Activated CD4-positive, alpha-beta T cell treated with anti-CD3 and anti-CD28 coated beads for 24 hours (primary cell): ENCODE data around the gene HMOX1.
A peak's percentile ranks its signal among the peaks of the same experiment; 100 is the strongest.

Experiments
- DNase-seq, 2 donors: peaks; one replicate each; pipeline ENCODE4 v3.0.0-alpha.2; 2020; ENCODE audit warnings: low read depth in 2 of 2

HMOX1 gene, protein sequence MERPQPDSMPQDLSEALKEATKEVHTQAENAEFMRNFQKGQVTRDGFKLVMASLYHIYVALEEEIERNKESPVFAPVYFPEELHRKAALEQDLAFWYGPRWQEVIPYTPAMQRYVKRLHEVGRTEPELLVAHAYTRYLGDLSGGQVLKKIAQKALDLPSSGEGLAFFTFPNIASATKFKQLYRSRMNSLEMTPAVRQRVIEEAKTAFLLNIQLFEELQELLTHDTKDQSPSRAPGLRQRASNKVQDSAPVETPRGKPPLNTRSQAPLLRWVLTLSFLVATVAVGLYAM

DNA sequence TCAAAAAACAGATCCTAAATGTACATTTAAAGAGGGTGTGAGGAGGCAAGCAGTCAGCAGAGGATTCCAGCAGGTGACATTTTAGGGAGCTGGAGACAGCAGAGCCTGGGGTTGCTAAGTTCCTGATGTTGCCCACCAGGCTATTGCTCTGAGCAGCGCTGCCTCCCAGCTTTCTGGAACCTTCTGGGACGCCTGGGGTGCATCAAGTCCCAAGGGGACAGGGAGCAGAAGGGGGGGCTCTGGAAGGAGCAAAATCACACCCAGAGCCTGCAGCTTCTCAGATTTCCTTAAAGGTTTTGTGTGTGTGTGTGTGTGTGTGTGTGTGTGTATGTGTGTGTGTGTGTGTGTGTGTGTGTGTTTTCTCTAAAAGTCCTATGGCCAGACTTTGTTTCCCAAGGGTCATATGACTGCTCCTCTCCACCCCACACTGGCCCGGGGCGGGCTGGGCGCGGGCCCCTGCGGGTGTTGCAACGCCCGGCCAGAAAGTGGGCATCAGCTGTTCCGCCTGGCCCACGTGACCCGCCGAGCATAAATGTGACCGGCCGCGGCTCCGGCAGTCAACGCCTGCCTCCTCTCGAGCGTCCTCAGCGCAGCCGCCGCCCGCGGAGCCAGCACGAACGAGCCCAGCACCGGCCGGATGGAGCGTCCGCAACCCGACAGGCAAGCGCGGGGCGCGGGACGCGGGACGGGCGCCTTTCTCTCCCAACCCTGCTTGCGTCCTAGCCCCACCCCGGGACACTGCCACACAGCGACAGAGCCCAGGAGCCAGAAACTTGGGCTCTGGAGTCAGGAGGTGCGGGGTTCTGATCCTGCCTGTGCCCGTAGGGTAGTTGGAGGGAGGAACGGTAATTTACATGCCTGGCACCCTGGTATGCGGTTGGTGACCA, at the start of gene HMOX1:
HMOX1 (plus strand) TSS at position 560 of the 887 bp plus-strand sequence; CDS start at position 638, 78 bp downstream.
- no peak for DNase-seq

DNA sequence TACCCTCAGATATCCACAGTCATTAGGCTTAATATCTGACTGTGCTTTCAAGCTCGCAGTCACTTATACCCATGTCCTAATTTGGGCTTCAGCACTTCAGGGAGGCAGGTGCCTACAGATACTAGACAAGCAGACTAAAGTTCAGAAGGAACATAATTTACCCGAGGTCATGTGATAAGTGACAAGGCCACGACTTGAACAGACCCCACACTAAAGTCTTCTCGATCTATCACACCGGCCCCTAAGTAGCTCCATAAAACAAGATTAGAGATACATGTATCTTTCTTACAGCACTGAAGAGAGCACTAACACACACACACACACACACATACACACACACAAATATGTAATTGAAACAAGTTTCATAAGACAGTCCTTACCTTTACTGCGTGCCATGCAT, 48.6 kb upstream of the HMOX1 start:
- no peak for DNase-seq

DNA sequence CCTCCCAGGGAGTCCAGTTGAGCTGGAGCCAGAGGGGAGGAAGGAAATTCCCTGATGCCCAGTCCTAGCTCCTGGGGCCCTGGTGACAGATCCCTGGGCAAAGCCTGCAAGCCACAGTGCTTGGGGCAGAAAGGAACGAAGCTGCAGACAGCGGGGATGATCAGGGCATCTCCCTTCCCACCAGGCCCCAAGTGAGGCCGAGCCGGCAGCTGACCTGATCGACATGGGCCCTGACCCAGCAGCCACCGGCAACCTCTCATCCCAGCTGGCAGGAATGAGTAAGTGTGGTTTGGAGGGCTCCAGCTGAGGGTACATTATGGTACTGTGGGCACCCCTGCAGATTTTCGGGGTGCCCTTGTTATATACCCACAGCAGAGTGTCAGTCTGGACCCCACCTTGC, 47.7 kb upstream of the HMOX1 start:
- no peak for DNase-seq

DNA sequence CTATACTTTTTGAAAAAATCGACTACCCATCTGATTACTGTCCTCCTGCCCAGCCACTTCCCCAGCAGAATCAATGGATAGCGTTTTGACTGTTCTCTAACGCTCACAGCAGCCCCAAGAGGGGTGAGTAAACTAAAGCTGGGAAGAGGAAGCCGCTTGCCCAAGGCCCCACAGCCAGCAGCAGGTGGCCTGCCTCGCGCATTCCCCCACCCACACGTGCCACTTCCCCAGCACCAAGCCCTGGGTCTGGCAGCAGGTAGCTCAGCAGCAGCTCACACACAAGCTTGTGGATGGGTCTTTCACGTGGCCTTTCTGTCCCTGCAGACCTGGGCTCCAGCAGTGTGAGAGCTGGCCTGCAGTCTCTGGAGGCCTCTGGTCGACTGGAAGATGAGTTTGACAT, 46.9 kb upstream of the HMOX1 start:
- DNase-seq: peak in 1 of 2 donors; percentile 18

DNA sequence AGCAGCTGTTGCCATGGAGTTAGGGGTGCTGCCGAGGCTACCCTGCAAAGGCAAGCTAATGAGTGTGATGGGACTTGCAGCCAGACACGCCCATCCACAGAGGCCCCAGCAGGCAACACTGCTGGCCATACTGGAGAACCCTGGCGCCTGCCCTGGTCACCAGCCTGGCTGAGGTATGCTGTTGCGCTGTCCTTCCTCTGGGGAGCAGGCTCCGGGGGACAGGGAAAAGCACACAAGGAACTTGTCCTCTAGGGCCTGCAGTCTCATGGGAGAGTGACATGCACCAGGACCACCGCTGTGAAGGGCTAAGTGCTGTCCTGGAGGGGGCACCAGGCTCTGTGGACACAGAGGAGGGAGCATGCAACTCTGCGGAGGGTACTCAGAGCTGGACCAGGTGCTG, 45.4 kb upstream of the HMOX1 start:
- DNase-seq: no peak

DNA sequence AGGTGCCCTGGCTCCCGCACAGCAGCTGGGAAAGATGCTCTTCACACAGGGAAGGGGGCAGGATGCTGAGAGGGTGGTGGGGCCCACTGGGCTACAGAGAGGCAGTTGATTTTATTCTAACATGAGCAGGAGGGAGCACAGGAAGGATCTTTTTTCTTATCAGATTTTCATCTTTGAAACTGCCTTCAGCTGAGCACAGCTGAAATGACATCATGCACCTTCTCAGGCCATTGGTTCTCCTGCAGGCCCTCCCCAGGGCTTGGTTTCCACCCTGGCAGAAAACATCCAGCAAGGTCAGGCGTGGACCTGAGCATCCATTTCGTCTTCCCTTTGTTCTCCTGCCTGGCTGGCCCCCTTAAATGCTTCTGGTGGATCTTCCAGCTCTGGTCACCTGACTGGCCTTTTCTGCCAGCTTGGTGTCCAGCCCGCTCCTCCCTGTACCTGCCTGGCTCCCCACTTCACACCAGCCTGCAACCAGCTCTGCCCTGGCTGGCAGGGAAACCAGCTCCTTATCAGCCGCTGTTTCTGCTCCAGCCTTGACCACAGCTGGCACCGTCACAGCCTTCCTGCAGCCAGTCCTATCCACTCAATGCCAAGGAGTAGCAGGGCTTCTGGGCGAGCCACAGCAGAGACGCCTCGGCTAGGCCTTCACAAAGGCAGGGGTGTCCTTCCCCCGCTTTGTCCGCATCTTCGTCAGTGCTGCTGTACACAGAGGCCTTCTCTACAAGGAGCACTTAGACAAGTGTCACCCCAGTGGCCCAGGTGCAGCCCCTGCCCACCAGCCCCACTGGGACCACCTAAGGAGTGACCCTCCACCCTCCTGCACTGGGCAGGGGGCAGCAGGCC, 44.7 kb upstream of the HMOX1 start:
- DNase-seq: no peak

DNA sequence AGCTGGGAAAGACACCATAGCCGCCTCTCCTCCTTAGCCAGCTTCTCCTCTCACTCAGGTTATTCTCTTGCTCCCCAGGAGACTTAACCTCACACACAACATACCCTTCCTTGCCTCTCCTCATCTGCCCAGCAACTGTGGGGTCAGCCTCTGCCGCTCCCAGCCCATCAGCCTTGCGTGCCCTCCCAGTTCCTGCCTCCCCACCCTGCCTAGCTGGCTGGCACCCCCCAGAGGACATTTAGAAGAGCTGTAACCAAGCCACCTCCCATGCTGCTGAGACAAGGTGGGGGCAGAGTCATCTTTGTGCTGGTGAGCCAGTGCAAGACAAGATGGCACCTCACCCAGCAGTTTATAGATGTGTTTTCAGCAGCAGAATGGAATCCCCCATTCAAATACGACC, 43.0 kb upstream of the HMOX1 start:
- DNase-seq: no peak

DNA sequence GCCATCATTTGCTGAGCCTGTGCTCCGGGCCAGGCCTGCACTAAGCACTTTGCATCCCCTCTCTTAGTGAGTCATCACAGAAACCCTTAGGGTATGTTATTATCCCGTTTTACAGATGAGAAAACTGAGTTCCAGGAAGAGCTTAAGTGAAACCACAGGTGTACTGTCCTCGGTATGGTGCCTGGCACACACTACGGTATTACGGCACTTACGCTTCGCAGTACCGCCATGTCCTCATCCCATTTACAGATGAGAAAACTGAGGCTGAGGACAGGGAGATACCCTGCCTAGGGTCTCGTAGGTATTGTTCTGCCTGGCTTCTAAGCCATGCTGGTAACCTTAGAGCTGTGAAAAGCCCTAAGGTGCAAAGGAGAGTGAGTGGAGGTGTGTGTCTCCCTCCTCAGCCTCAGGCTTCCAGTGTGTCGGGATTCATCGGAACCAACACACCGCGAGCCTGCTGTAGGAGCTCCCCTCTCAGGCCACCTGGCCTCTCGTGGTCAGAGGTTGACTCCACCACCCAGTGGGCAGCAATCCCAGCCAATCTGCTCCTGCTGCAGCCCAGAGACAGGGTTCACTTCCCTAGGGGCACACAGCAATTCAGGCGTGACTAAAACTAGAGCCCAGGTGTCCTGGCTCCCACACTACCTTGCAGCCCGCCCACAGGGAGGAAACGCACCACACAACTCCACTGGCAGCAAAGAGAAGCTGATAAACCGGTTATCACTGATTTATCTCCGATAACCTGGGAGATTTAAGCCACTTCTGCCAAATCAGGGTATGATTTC, 39.6 kb upstream of the HMOX1 start:
- DNase-seq: no peak

DNA sequence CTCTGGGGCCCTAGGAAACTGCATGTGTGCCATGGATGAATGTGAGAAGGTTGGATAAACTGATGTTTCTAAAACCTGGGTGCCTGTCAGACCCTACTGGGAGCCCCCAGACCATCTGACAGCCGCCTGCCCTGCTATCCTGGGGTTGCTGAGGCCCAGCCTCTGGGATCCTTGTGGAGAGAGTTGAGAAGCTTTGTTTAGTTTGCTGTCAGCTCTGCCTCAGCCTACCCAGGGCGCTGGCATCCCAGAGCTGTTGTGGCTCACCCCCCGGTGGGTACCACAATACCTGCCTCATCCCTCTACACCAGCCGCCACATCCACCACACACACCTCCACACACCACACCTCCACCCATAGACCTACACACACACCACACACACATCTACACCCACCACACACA, 38.5 kb upstream of the HMOX1 start:
- DNase-seq: no peak

DNA sequence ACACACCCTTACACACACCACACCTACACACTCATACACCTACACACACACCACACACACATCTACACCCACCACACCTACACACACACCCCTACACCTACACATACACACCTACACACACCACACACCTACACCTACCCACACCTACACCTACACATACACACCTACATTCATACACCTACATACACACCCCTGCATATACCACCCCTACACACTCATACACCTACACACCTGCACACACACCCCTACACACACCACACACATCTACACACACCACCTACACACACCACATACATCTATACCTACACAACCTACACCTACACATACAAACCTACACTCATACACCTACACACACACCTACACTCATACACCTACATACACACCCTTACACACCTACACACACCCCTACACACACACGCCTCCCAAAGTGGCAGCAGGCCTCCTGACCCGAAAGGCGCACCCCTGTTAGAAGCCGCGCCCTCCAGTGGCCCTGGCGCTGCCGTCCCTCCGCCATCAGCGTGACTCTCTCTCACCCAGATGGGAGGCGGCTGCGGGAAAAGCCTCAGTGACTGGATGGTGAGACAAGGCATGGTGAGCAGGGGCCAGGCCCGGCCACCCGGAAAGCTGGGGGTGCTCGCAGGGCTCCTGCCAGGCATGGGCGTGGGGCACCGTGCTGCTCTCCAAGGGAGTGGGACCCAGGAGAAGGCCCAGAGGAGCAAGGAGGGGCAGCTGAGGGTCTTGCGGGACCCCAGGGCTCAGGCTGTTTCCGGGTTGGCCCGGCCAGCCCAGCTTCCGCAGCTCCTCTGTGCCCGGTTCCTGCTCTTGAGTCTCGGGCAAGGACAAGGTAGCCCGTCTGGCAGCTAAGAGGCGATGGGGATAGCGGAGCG, 37.0 kb upstream of the HMOX1 start:
- DNase-seq: no peak

DNA sequence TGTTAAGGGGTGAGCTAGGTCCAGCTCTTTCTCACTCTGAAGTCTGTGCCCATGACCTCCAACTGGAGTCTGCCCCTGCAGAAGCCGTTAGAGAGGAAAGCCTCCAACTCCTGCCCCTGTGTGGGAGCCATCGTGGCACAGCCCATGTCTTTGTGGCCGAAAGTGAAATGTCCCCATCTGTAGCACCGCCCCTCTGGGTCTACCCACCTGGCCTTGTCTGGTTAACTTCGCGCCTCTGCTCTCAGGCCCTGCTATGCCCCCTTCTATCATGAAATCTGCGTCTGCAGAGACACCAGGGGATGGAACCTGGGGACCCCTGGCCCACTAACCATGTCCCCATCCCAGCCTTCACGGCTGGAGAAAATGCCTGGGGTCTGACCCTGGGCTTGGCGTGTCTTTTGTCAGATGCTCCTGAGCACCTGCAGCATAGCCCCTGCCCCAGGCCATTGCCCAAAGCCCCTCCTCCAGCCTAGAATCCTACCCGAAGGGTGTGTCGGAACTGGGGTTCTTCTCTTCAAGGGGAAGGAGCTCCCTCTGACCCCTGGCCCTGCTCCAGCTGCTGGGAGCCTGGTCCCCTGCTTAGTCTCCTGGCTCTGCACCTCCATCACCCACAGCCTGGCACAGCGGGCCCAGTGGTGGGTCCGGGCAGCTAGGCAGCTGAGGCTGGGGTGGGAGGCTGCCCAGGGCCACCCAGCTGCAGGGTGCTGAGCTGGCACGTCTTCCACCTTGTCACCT, 35.8 kb upstream of the HMOX1 start:
- no peak for DNase-seq

DNA sequence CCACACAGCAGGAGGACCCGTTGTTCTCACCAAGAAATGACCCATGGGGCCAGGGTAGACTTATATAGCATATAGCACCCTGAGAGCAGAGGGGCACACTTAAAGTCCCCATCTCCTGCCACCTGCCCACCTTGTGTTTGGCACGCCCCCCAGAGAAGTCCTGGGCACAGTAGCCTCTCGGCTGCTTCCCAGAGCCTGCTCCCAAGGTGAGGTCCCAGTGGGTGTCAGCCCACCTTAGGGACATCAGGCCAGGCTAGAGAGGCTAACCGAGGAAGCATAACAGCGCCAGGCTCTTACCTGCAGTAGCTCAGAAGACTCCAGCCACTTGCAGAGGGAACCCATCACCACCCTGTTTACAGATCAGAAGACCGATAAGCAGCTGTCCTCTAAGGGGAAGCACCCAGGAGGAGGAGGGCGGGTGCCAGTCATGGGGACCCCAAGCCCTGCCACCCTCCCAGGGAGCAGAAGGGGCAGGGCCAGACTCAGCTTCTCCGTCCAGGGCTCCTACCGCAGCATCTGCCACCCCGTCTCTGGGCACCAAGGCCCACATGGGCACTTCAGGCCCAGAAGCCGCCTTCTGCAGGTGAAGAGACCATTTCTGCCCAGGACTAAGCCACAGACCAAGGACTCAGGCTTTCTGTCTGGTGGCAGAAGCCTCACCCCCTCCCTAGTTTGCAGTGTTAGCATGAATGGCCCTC, 34.9 kb upstream of the HMOX1 start:
- no peak for DNase-seq

DNA sequence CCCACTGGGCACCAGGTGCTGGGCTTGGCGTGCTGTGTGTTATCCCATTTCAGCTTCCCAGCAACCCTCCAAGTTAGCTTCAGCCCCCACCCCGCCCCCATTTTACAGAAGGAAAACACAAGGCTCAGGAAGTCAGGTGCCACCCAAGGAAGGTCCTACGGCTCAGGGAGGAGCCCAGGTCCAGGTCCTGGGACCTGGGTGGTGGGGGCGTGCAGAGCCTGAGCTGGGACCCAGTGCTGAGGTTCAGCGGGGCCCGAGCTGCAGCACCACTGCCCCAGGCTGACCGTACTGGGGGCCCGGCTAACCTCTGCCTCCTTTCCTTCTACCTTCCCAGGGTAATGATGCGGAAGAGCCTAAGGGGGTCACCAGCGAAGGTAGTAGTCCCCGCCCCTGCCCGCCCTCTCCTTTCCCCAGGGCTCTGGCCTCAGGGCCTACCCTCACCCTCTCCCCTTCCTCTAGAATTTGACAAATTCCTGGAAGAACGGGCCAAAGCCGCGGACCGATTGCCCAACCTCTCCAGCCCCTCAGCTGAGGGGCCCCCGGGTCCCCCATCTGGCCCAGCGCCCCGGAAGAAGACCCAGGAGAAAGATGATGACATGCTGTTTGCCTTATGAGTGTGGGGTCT, 34.2 kb upstream of the HMOX1 start:
- DNase-seq: no peak

DNA sequence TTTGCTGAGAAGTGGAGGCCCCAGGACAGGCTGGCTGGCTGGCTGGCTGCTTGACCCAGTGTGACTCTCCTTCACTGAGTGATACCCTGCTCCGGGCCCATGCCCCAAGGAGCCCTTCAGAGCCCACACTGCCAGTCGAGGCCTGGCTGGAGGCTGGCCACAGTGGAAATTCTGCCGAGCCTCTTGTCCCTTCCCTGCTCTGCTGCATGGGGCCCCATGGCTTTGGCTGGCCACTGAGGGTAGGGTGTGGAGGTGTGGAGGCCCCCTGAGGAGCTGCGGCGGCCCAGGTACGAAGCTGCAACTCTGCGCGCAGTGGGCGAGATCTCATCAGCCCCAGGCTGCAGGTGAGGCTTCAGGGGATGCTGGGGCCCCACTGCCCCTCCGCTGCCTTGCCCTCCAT, 33.4 kb upstream of the HMOX1 start:
- no peak for DNase-seq

DNA sequence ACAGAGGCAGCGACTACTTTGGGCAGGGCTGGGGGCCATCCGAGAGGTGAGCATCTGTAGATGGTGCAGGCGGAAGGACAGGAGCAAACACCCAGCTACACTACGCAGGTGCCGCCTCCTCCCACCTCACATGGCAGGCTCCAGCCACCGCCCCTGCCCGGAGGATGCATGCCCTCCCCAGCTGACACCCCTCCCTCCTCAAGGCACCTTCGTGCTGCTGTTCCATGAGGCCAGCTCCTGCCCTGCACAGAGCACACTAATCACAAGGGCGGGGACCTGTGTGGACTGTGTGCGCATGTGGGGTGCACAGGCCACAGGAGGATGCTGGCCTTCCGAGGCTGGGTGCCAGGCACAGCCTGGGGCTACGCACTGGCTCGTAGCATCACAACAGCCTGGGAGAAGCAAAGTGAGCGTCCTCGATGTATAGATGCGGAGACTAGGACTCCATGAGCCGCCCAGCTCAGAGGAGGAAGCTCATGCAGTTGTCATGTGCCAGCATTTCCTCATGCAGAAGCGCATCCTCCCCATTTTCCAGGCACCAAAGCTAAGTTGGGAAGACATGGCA, 32.8 kb upstream of the HMOX1 start:
- DNase-seq: no peak

DNA sequence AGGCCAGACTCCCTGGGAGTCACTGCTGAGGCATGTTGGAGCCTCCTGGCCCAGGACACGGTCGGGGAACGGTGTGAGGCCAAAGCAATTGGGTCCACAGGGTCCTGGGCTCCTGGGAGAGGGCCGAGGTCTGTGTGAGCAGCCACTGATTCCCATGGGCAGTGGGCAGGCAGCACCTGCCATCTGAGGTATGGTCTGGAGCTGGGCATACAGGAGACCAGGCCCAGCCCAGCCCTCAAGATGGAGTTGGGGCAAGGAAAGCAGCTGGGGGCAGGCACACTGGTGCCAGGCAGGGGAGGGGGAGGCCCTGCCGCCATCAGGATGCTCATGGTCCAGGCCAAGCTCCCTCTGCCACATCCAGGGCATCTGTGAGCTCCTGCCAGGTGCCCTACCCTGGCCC, 32.2 kb upstream of the HMOX1 start:
- no peak for DNase-seq

DNA sequence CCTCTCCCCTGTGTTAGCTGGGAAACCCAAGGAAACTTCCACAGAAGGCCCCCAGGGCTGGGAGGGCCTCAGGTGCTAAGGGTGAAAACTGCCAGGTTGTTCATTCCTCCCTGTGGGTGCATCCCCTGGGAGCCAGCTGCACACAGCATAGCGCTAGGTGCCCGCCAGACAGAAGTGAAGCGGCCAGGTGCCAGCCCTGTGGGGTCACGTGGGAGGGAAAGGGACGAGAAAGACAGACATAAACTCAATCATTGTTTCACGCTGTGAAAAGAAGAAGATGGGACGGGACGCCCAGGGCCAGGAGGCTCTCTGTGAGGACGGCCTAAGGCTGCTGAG, 31.6 kb upstream of the HMOX1 start:
- DNase-seq: no peak

DNA sequence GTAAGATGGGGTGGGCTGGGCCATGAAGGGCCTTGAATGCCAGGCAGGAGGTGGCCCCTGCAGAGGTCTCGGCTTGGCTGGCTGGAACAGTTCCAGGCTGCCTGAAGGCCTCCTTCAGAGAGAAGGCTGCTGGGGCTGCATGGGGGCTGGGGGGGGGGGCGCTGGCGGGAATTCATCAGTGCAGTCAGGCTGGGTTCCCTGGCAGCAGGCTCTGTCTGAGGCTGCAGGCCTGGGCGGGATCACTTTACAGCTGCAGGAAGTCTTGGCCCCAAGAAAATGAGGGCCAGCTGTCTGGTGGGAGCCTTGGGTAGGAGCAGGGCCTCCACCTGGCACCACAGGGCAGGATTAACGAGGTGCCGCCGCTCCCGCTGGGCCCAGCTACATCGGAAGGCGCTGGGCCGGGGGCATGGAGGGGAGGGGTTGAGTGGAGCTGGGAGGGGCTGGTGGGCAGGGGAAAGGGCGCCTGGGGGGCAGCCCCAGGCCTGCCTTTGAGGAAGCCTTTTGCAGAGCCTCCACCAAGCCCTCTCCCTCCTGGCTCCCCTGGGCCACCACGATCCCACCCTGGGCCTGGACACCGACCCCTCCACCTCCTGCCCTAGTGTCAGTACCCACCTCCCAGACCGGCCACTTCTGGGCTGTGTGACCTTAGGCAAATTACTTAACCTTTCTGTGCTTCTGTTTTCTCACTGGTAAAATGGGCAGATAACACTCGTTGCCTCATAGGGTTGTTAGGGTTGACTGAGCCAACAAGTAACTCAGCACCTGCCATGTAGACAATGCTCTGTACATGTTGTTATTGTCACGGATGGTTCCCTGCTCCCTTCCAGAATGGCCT, 31.0 kb upstream of the HMOX1 start:
- no peak for DNase-seq
